Gastrocnemius medialis (tissue), 4 donors: ENCODE measurements around the gene SEH1L.

Experiments
- CTCF ChIP-seq, 5 experiments: fragments of 450-650 bp in 3 of 5; fragments of 200-600 bp in 2 of 5; sonication (generic) in 2 of 5; IDR thresholded peaks in 4 of 5; conservative IDR thresholded peaks in 1 of 5; 1 replicate in 4 of 5; 2 replicates in 1 of 5; pipeline ENCODE4 v1.5.1; 2016 to 2019; ENCODE audit warnings: antibody characterized with exemption in 5 of 5, mild to moderate bottlenecking in 3 of 5, moderate library complexity in 3 of 5
- POLR2A ChIP-seq, 2 donors: fragments of 450-650 bp; IDR thresholded peaks; one replicate each; pipeline ENCODE4 v1.6.1; 2017; ENCODE audit warnings: antibody characterized with exemption in 2 of 2, mild to moderate bottlenecking in 2 of 2, moderate library complexity in 2 of 2

- no peak for TF ChIP-seq POLR2A (IDR thresholded peaks at IDR 0.05)
- no peak for TF ChIP-seq CTCF (IDR thresholded peaks at IDR 0.05 in 4 of 5, conservative IDR thresholded peaks at IDR 0.05 in 1 of 5)
Observed at GRCh38 chr18:13005289-13005688, 57.5 kb downstream of the SEH1L start.
